WTC11 (cell line): ENCODE results near the gene WDR26. TPM values are rescaled to one million over a fixed set of nuclear protein-coding genes. Genes with fewer than 3 reads are reported as not detected.

Experiments
- ATAC-seq: fragments of 200-7000 bp; cut with Tn5 transposase; 2 replicates; pipeline ENCODE4 v1.10.0; 2021; ENCODE audit warnings: mild to moderate bottlenecking, moderate library complexity
- CTCF ChIA-PET: fragments of 300-600 bp; sonication (Branson Sonifier 250); formaldehyde crosslinking; loops from one replicate; lab custom pipeline; 2021; ENCODE audit warnings: antibody characterized with exemption; lab: Charles Lee
- POLR2A ChIA-PET: fragments of 350-600 bp; sonication (Branson Sonifier 250); formaldehyde crosslinking; loops from one replicate; lab custom pipeline; 2021; ENCODE audit warnings: antibody characterized with exemption; lab: Charles Lee
- DNase-seq: peaks from one replicate; pipeline ENCODE4 v3.0.0; 2021; ENCODE audit warnings: low spot score
- H3K27ac Mint-ChIP-seq: 2 replicates; pipeline ENCODE4 v1.8.0; 2021; ENCODE audit warnings: mixed read lengths
- H3K27me3 Mint-ChIP-seq: 2 replicates; pipeline ENCODE4 v1.8.0; 2021; ENCODE audit warnings: low read depth, mild to moderate bottlenecking, moderate library complexity, mixed read lengths
- H3K36me3 Mint-ChIP-seq: 2 replicates; pipeline ENCODE4 v1.8.0; 2021; ENCODE audit warnings: mixed read lengths
- H3K4me1 Mint-ChIP-seq: 2 replicates; pipeline ENCODE4 v1.8.0; 2022; ENCODE audit warnings: mixed read lengths
- H3K4me3 Mint-ChIP-seq: 2 replicates; pipeline ENCODE4 v1.8.0; 2021; ENCODE audit warnings: mild to moderate bottlenecking, moderate library complexity, mixed read lengths
- H3K9me3 Mint-ChIP-seq: 2 replicates; pipeline ENCODE4 v1.8.0; 2021; ENCODE audit warnings: mixed read lengths
- AFF4 ChIP-seq: sonication (generic); formaldehyde crosslinking; IDR thresholded peaks from 2 replicates; pipeline ENCODE4 v1.8.1; 2023; ENCODE audit warnings: mild to moderate bottlenecking, missing genetic modification reagents, borderline replicate concordance
- CREM ChIP-seq: sonication (generic); formaldehyde crosslinking; IDR thresholded peaks from 2 replicates; pipeline ENCODE4 v1.8.1; 2022; ENCODE audit warnings: mild to moderate bottlenecking, missing genetic modification reagents, moderate library complexity
- E2F5 ChIP-seq: sonication (generic); formaldehyde crosslinking; IDR thresholded peaks from 2 replicates; pipeline ENCODE4 v1.8.1; 2022; ENCODE audit warnings: mild to moderate bottlenecking, moderate library complexity, missing genetic modification reagents
- FOXP1 ChIP-seq: sonication (generic); formaldehyde crosslinking; IDR thresholded peaks from 2 replicates; pipeline ENCODE4 v1.8.0; 2022; ENCODE audit warnings: missing genetic modification reagents, mild to moderate bottlenecking, moderate library complexity, borderline replicate concordance
- HMGXB4 ChIP-seq: sonication (generic); formaldehyde crosslinking; IDR thresholded peaks from 2 replicates; pipeline ENCODE4 v1.8.1; 2023; ENCODE audit warnings: mild to moderate bottlenecking, moderate library complexity, missing genetic modification reagents
- JAZF1 ChIP-seq: fragments of 250-450 bp; sonication (Bioruptor Pico); IDR thresholded peaks from 2 replicates; pipeline ENCODE4 v1.9.0; 2021; ENCODE audit warnings: moderate library complexity, mild to moderate bottlenecking, inconsistent platforms
- NR1H2 ChIP-seq: sonication (generic); formaldehyde crosslinking; IDR thresholded peaks from 2 replicates; pipeline ENCODE4 v1.9.0; 2021; ENCODE audit warnings: mild to moderate bottlenecking, moderate library complexity, missing genetic modification reagents
- NR3C1 ChIP-seq: sonication (generic); formaldehyde crosslinking; conservative IDR thresholded peaks from 2 replicates; pipeline ENCODE4 v1.8.1; 2023; ENCODE audit warnings: low read depth, mild to moderate bottlenecking, missing genetic modification reagents
- PREB ChIP-seq: sonication (generic); formaldehyde crosslinking; IDR thresholded peaks from 2 replicates; pipeline ENCODE4 v1.8.1; 2022; ENCODE audit warnings: mild to moderate bottlenecking, missing genetic modification reagents, moderate library complexity, borderline replicate concordance
- STAT6 ChIP-seq: sonication (generic); formaldehyde crosslinking; conservative IDR thresholded peaks from 2 replicates; pipeline ENCODE4 v1.8.1; 2023; ENCODE audit warnings: mild to moderate bottlenecking, low read depth, missing genetic modification reagents, moderate library complexity
- TEAD1 ChIP-seq: sonication (generic); formaldehyde crosslinking; IDR thresholded peaks from 2 replicates; pipeline ENCODE4 v1.8.0; 2022; ENCODE audit warnings: mild to moderate bottlenecking, missing genetic modification reagents
- USF1 ChIP-seq: sonication (generic); formaldehyde crosslinking; IDR thresholded peaks from 2 replicates; pipeline ENCODE4 v1.8.0; 2022; ENCODE audit warnings: mild to moderate bottlenecking, missing genetic modification reagents
- ZNF121 ChIP-seq: sonication (generic); formaldehyde crosslinking; IDR thresholded peaks from 2 replicates; pipeline ENCODE4 v1.8.0; 2023; ENCODE audit warnings: missing genetic modification reagents
- ZNF317 ChIP-seq: sonication (generic); formaldehyde crosslinking; IDR thresholded peaks from 2 replicates; pipeline ENCODE4 v1.8.1; 2023; ENCODE audit warnings: low read depth, mild to moderate bottlenecking, moderate library complexity, missing genetic modification reagents, borderline replicate concordance
- ZNF396 ChIP-seq: fragments of 250-450 bp; sonication (Bioruptor Pico); IDR thresholded peaks from 2 replicates; pipeline ENCODE4 v1.8.0; 2021; ENCODE audit warnings: mild to moderate bottlenecking, moderate library complexity, borderline replicate concordance
- ZNF423 ChIP-seq: fragments of 250-450 bp; sonication (Bioruptor Pico); IDR thresholded peaks from 2 replicates; pipeline ENCODE4 v2.1.2; 2022; ENCODE audit warnings: mild to moderate bottlenecking, moderate library complexity
- ZNF425 ChIP-seq: fragments of 250-450 bp; sonication (Bioruptor Pico); conservative IDR thresholded peaks from 2 replicates; pipeline ENCODE4 v1.9.0; 2021; ENCODE audit warnings: mild to moderate bottlenecking
- ZSCAN18 ChIP-seq: fragments of 250-450 bp; sonication (Bioruptor Pico); IDR thresholded peaks from 2 replicates; pipeline ENCODE4 v2.1.2; 2022; ENCODE audit warnings: mild to moderate bottlenecking, moderate library complexity
- total RNA-seq: library from RNA; stranded (reverse); gene quantifications from 3 replicates; pipeline ENCODE4 v1.2.3, GENCODE V29; 2021

WDR26 gene
- total RNA-seq, 1 experiment from 2014 or later, result 66.1 TPM

- no peak for ATAC-seq
- ChIA-PET CTCF (interaction anchor here (0.7 to 2.6 kb wide), 20 partner anchors 8 to 465 kb away, joined by 3 to 20 read pairs (median 6); partner anchors contain the start of gene WDR26), POLR2A (interaction anchor here (0.9 to 1.1 kb wide), 2 partner anchors 26 to 41 kb away, joined by 3 read pairs; no protein-coding TSS in a partner anchor)
- H3K27ac Mint-ChIP-seq, result no peak overlapping the region
- peaks cover 17% of the 10 kb centered on the region for H3K4me1 Mint-ChIP-seq
- H3K36me3 Mint-ChIP-seq, result no peaks in the 10 kb centered on the region
- peaks cover 4% of the 10 kb centered on the region; the same call in 1 of the 2 replicates for H3K9me3 Mint-ChIP-seq
- no peaks in the 10 kb centered on the region for H3K27me3 Mint-ChIP-seq
- DNase-seq, result no peak
- TF ChIP-seq ZNF423 (CRISPR knock-in tag), result no peak
- TF ChIP-seq ZNF121 (CRISPR knock-in tag), result no peak
- no peak for TF ChIP-seq AFF4 (CRISPR knock-in tag)
- no peak for TF ChIP-seq ZNF396 (CRISPR knock-in tag)
- TF ChIP-seq STAT6, result no peak
- TF ChIP-seq NR1H2 (CRISPR knock-in tag), result no peak
- no peak for TF ChIP-seq ZNF317 (CRISPR knock-in tag)
- TF ChIP-seq HMGXB4 (CRISPR knock-in tag), result no peak
- TF ChIP-seq E2F5 (CRISPR knock-in tag), result no peak
- no peak for TF ChIP-seq PREB (CRISPR knock-in tag)
- TF ChIP-seq CREM (CRISPR knock-in tag), result no peak
- TF ChIP-seq NR3C1 (CRISPR knock-in tag), result no peak
- H3K4me3 Mint-ChIP-seq, result no peak overlapping the region
Observed at GRCh38 chr1:224457782-224458144, 23.2 kb upstream of the WDR26 start.

GRCh38 chr1:224456637-224456953 lies 22.0 kb upstream of the WDR26 start:
- POLR2A ChIA-PET, result interaction anchor here (0.7 to 1.1 kb wide), 2 partner anchors 22 to 42 kb away, joined by 3 to 4 read pairs; partner anchors contain the start of gene WDR26
- Mint-ChIP-seq H3K4me1 (peaks cover 17% of the 10 kb centered on the region), H3K27me3 (no peaks in the 10 kb centered on the region)
- TF ChIP-seq ZNF425 (CRISPR knock-in tag), result no peak
- no peak for TF ChIP-seq FOXP1 (CRISPR knock-in tag)
- TF ChIP-seq JAZF1 (CRISPR knock-in tag), result no peak
- TF ChIP-seq ZSCAN18 (CRISPR knock-in tag), result no peak
- TF ChIP-seq USF1 (CRISPR knock-in tag), result no peak
- no peak for TF ChIP-seq TEAD1 (CRISPR knock-in tag)

More at GRCh38 chr1:224456637-224456953, 22.0 kb upstream of the WDR26 start:
- Mint-ChIP-seq H3K27ac (peak overlapping the region; percentile 60), H3K36me3 (no peaks in the 10 kb centered on the region), H3K4me3 (no peak overlapping the region), H3K9me3 (peaks cover 2% of the 10 kb centered on the region; the same call in 1 of the 2 replicates)
- ATAC-seq, result no peak
- DNase-seq, result no peak
- CTCF ChIA-PET, result interaction anchor here (0.7 to 2.6 kb wide), 15 partner anchors 9 to 466 kb away, joined by 3 to 20 read pairs (median 4); no protein-coding TSS in a partner anchor
